GM06990 (cell line): Measurements from ENCODE around the gene SYCE1L.
A peak's percentile ranks its signal among the peaks of the same experiment; 100 is the strongest.
"Not testable (repeated sequence)": the region's sequence is repeated elsewhere in the genome, so short reads cannot be mapped to it uniquely, and the experiment has no call there.

Experiments
- DNase-seq: peaks from one replicate; pipeline ENCODE4 v3.0.0-alpha.2; 2011; ENCODE audit not compliant: insufficient read length; ENCODE audit errors: extremely low read depth
- H3K27me3 ChIP-seq: replicated peaks from 2 replicates; pipeline ENCODE4 v1.6.0; 2011; ENCODE audit warnings: low read length; ENCODE audit not compliant: control insufficient read depth, insufficient read depth
- H3K36me3 ChIP-seq: 2 replicates; pipeline ENCODE4 v1.5.1; 2011; ENCODE audit warnings: low read length; ENCODE audit not compliant: control insufficient read depth, insufficient read depth
- H3K4me3 ChIP-seq: replicated peaks from 2 replicates; pipeline ENCODE4 v1.5.1; 2011; ENCODE audit warnings: low read depth, mild to moderate bottlenecking, control low read depth, low read length
- CTCF ChIP-seq: IDR thresholded peaks from 2 replicates; pipeline ENCODE4 v1.5.1; 2011; ENCODE audit warnings: low read length, control low read depth, mild to moderate bottlenecking, inconsistent platforms; ENCODE audit not compliant: insufficient read depth, poor library complexity, severe bottlenecking

SYCE1L gene

GRCh38 chr16:77233799-77234519, 34.8 kb downstream of the SYCE1L start:
- Histone ChIP-seq H3K36me3 (no peaks in the 10 kb centered on the region), H3K4me3 (no peak overlapping the region), H3K27me3 (no peaks in the 10 kb centered on the region)
- no peak for TF ChIP-seq CTCF
- DNase-seq: no peak

GRCh38 chr16:77234611-77235010, 35.4 kb downstream of the SYCE1L start:
- H3K4me3 ChIP-seq: no peak overlapping the region
- no peak for TF ChIP-seq CTCF
- no peaks in the 10 kb centered on the region for H3K36me3 ChIP-seq
- no peaks in the 10 kb centered on the region for H3K27me3 ChIP-seq
- DNase-seq: no peak

GRCh38 chr16:77236063-77236511, 36.9 kb downstream of the SYCE1L start:
- Histone ChIP-seq H3K27me3 (no peaks in the 10 kb centered on the region), H3K4me3 (no peak overlapping the region), H3K36me3 (no peaks in the 10 kb centered on the region)
- peak; percentile 75 for DNase-seq
- TF ChIP-seq CTCF: peak; percentile 99

- DNase-seq: no peak
- no peak for TF ChIP-seq CTCF
- no peaks in the 10 kb centered on the region for H3K36me3 ChIP-seq
- H3K27me3 ChIP-seq: no peaks in the 10 kb centered on the region
- H3K4me3 ChIP-seq: no peak overlapping the region
These were observed 39.4 kb downstream of the SYCE1L start for GRCh38 chr16:77238593-77238992.

- not testable (repeated sequence) for DNase-seq, H3K36me3 ChIP-seq, H3K4me3 ChIP-seq, H3K27me3 ChIP-seq
These were observed 43.3 kb downstream of the SYCE1L start for GRCh38 chr16:77242471-77242870.

GRCh38 chr16:77246150-77246549, 46.9 kb downstream of the SYCE1L start:
- no peak overlapping the region for H3K4me3 ChIP-seq
- H3K36me3 ChIP-seq: no peaks in the 10 kb centered on the region
- no peak for TF ChIP-seq CTCF
- no peaks in the 10 kb centered on the region; the same call in 1 of the 2 replicates for H3K27me3 ChIP-seq
- no peak for DNase-seq
